Activated CD8-positive, alpha-beta memory T cell treated with anti-CD3 and anti-CD28 coated beads, Interleukin-2, amount 10 ng/mL, durations not matched to agents 7 days and 5 days (primary cell): ENCODE results near the gene VSX1. TPM values are rescaled to one million over a fixed set of nuclear protein-coding genes. Genes with fewer than 3 reads are reported as not detected.

ENCODE experiments used
- ATAC-seq: fragments of 150-1000 bp; cut with Tn5 transposase; one replicate; pipeline ENCODE4 v1.10.0; 2021; ENCODE audit warnings: moderate library complexity
- CTCF ChIA-PET: fragments of 350-600 bp; sonication (Branson Sonifier 250); formaldehyde crosslinking; loops from one replicate; lab custom pipeline; 2021; ENCODE audit warnings: antibody characterized with exemption; lab: Charles Lee
- DNase-seq: peaks from one replicate; pipeline ENCODE4 v3.0.0-alpha.2; 2020
- H3K27ac Mint-ChIP-seq: one replicate; pipeline ENCODE4 v1.8.0; 2021; ENCODE audit warnings: mild to moderate bottlenecking, mixed read lengths
- H3K27me3 Mint-ChIP-seq: one replicate; pipeline ENCODE4 v1.8.0; 2021; ENCODE audit warnings: mixed read lengths
- H3K36me3 Mint-ChIP-seq: one replicate; pipeline ENCODE4 v1.8.0; 2021; ENCODE audit warnings: mild to moderate bottlenecking, mixed read lengths
- H3K4me1 Mint-ChIP-seq: one replicate; pipeline ENCODE4 v1.8.0; 2021; ENCODE audit warnings: mixed read lengths
- H3K4me3 Mint-ChIP-seq: one replicate; pipeline ENCODE4 v1.8.0; 2021; ENCODE audit warnings: mild to moderate bottlenecking, moderate library complexity, mixed read lengths
- H3K9me3 Mint-ChIP-seq: one replicate; pipeline ENCODE4 v1.8.0; 2022; ENCODE audit warnings: low read depth, mixed read lengths
- total RNA-seq, 2 experiments: library from RNA; stranded (reverse); gene quantifications; one replicate each; pipeline ENCODE4 v1.2.3, GENCODE V29; 2021

VSX1 gene
- total RNA-seq, 2 experiments from 2014 or later, result not detected

GRCh38 chr20:25042531-25043498 is 39.1 kb downstream of the VSX1 start:
- peaks cover 32% of the 10 kb centered on the region for H3K4me1 Mint-ChIP-seq
- H3K4me3 Mint-ChIP-seq, result no peak overlapping the region
- H3K27me3 Mint-ChIP-seq, result no peaks in the 10 kb centered on the region
- peak overlapping the region; percentile 93 for H3K27ac Mint-ChIP-seq
- DNase-seq, result peak; percentile 72
- H3K9me3 Mint-ChIP-seq, result no peaks in the 10 kb centered on the region
- peak; percentile 88 for ATAC-seq
- CTCF ChIA-PET, result interaction anchor here (1.1 to 1.5 kb wide), 2 partner anchors 9 to 136 kb away, joined by 3 read pairs; no protein-coding TSS in a partner anchor
- peaks cover 9% of the 10 kb centered on the region for H3K36me3 Mint-ChIP-seq

GRCh38 chr20:25041813-25042530 is 40.0 kb downstream of the VSX1 start:
- CTCF ChIA-PET, result interaction anchor here (1.5 kb wide), 1 partner anchor 136 kb away, joined by 3 read pairs; no protein-coding TSS in a partner anchor
- ATAC-seq (no peak), DNase-seq (no peak)
- no peak overlapping the region for H3K4me3 Mint-ChIP-seq
- H3K36me3 Mint-ChIP-seq, result peaks cover 3% of the 10 kb centered on the region
- H3K9me3 Mint-ChIP-seq, result no peaks in the 10 kb centered on the region
- peak overlapping the region; percentile 93 for H3K27ac Mint-ChIP-seq
- H3K27me3 Mint-ChIP-seq, result no peaks in the 10 kb centered on the region
- peaks cover 40% of the 10 kb centered on the region for H3K4me1 Mint-ChIP-seq

GRCh38 chr20:25040438-25040831 is 41.5 kb downstream of the VSX1 start:
- no peaks in the 10 kb centered on the region for H3K27me3 Mint-ChIP-seq
- no peak overlapping the region for H3K4me3 Mint-ChIP-seq
- H3K27ac Mint-ChIP-seq, result no peak overlapping the region
- H3K4me1 Mint-ChIP-seq, result peaks cover 52% of the 10 kb centered on the region
- ATAC-seq (no peak), DNase-seq (no peak)
- no peaks in the 10 kb centered on the region for H3K36me3 Mint-ChIP-seq
- CTCF ChIA-PET, result no interaction called here
- H3K9me3 Mint-ChIP-seq, result no peaks in the 10 kb centered on the region

- CTCF ChIA-PET, result interaction anchor here (1.8 kb wide), 2 partner anchors 17 to 25 kb away, joined by 4 to 6 read pairs; no protein-coding TSS in a partner anchor
- Mint-ChIP-seq H3K9me3 (no peaks in the 10 kb centered on the region), H3K4me1 (peaks cover 49% of the 10 kb centered on the region), H3K4me3 (no peak overlapping the region), H3K27me3 (no peaks in the 10 kb centered on the region), H3K27ac (no peak overlapping the region), H3K36me3 (no peaks in the 10 kb centered on the region)
- ATAC-seq (no peak), DNase-seq (no peak)
Measured at GRCh38 chr20:25039697-25040437, 42.1 kb downstream of the VSX1 start.

- peaks cover 49% of the 10 kb centered on the region for H3K4me1 Mint-ChIP-seq
- ATAC-seq (no peak), DNase-seq (no peak)
- no peaks in the 10 kb centered on the region for H3K9me3 Mint-ChIP-seq
- CTCF ChIA-PET, result interaction anchor here (1.8 kb wide), 2 partner anchors 18 to 27 kb away, joined by 4 to 6 read pairs; no protein-coding TSS in a partner anchor
- H3K36me3 Mint-ChIP-seq, result no peaks in the 10 kb centered on the region
- no peaks in the 10 kb centered on the region for H3K27me3 Mint-ChIP-seq
- no peak overlapping the region for H3K27ac Mint-ChIP-seq
- H3K4me3 Mint-ChIP-seq, result no peak overlapping the region
Measured at GRCh38 chr20:25038591-25039015, 43.3 kb downstream of the VSX1 start.

- Mint-ChIP-seq H3K4me3 (no peak overlapping the region), H3K27ac (peak overlapping the region; percentile 54), H3K27me3 (no peaks in the 10 kb centered on the region), H3K36me3 (no peaks in the 10 kb centered on the region), H3K4me1 (peaks cover 50% of the 10 kb centered on the region), H3K9me3 (no peaks in the 10 kb centered on the region)
- CTCF ChIA-PET, result interaction anchor here (1.6 to 1.8 kb wide), 3 partner anchors 9 to 27 kb away, joined by 4 to 6 read pairs (median 4); no protein-coding TSS in a partner anchor
- ATAC-seq (no peak), DNase-seq (no peak)
Measured at GRCh38 chr20:25038103-25038410, 43.9 kb downstream of the VSX1 start.

GRCh38 chr20:25037288-25038102 is 44.4 kb downstream of the VSX1 start:
- Mint-ChIP-seq H3K27me3 (no peaks in the 10 kb centered on the region), H3K9me3 (no peaks in the 10 kb centered on the region), H3K36me3 (no peaks in the 10 kb centered on the region), H3K4me3 (no peak overlapping the region), H3K27ac (peak overlapping the region; percentile 74), H3K4me1 (peaks cover 45% of the 10 kb centered on the region)
- CTCF ChIA-PET, result interaction anchor here (1.5 to 1.6 kb wide), 2 partner anchors 10 to 27 kb away, joined by 4 to 6 read pairs; no protein-coding TSS in a partner anchor
- peak; percentile 28 for ATAC-seq
- DNase-seq, result no peak

- no peak for ATAC-seq
- peak overlapping the region; percentile 74 for H3K27ac Mint-ChIP-seq
- H3K36me3 Mint-ChIP-seq, result no peaks in the 10 kb centered on the region
- no peaks in the 10 kb centered on the region for H3K27me3 Mint-ChIP-seq
- CTCF ChIA-PET, result interaction anchor here (0.6 to 1.6 kb wide), 5 partner anchors 11 to 56 kb away, joined by 3 to 6 read pairs (median 4); no protein-coding TSS in a partner anchor
- peaks cover 34% of the 10 kb centered on the region for H3K4me1 Mint-ChIP-seq
- H3K4me3 Mint-ChIP-seq, result peak overlapping the region; percentile 16
- DNase-seq, result no peak
- no peaks in the 10 kb centered on the region for H3K9me3 Mint-ChIP-seq
Measured at GRCh38 chr20:25036331-25036936, 45.5 kb downstream of the VSX1 start.

- peak; percentile 57 for DNase-seq
- Mint-ChIP-seq H3K4me3 (peak overlapping the region; percentile 11), H3K4me1 (peaks cover 32% of the 10 kb centered on the region)
Measured at GRCh38 chr20:25035921-25036320, 46.0 kb downstream of the VSX1 start.

GRCh38 chr20:25033924-25034300 is 48.0 kb downstream of the VSX1 start:
- no peaks in the 10 kb centered on the region for H3K9me3 Mint-ChIP-seq
- no peak overlapping the region for H3K4me3 Mint-ChIP-seq
- H3K27ac Mint-ChIP-seq, result no peak overlapping the region
- CTCF ChIA-PET, result interaction anchor here (0.9 to 1.4 kb wide), 2 partner anchors 32 to 38 kb away, joined by 4 to 7 read pairs; no protein-coding TSS in a partner anchor
- DNase-seq, result no peak
- peaks cover 6% of the 10 kb centered on the region for H3K36me3 Mint-ChIP-seq
- H3K4me1 Mint-ChIP-seq, result peaks cover 32% of the 10 kb centered on the region
- ATAC-seq, result no peak
- H3K27me3 Mint-ChIP-seq, result no peaks in the 10 kb centered on the region

More at GRCh38 chr20:25035921-25036320, 46.0 kb downstream of the VSX1 start:
- CTCF ChIA-PET, result interaction anchor here (0.6 to 1.5 kb wide), 4 partner anchors 21 to 56 kb away, joined by 3 to 6 read pairs (median 4); no protein-coding TSS in a partner anchor
- ATAC-seq, result peak; percentile 82
- Mint-ChIP-seq H3K9me3 (no peaks in the 10 kb centered on the region), H3K27me3 (no peaks in the 10 kb centered on the region), H3K27ac (peak overlapping the region; percentile 74), H3K36me3 (no peaks in the 10 kb centered on the region)

- no peaks in the 10 kb centered on the region for H3K9me3 Mint-ChIP-seq
- peaks cover 32% of the 10 kb centered on the region for H3K4me1 Mint-ChIP-seq
- DNase-seq (no peak), ATAC-seq (no peak)
- CTCF ChIA-PET, result interaction anchor here (0.9 to 1.4 kb wide), 3 partner anchors 32 to 37 kb away, joined by 3 to 7 read pairs (median 4); no protein-coding TSS in a partner anchor
- H3K4me3 Mint-ChIP-seq, result no peak overlapping the region
- peaks cover 6% of the 10 kb centered on the region for H3K36me3 Mint-ChIP-seq
- no peak overlapping the region for H3K27ac Mint-ChIP-seq
- H3K27me3 Mint-ChIP-seq, result no peaks in the 10 kb centered on the region
Measured at GRCh38 chr20:25033265-25033923, 48.5 kb downstream of the VSX1 start.
